ENCODE data around the gene PCDHB8. TPM values are rescaled to one million over a fixed set of nuclear protein-coding genes. Genes with fewer than 3 reads are reported as not detected.
"Not testable (repeated sequence)": the region's sequence is repeated elsewhere in the genome, so short reads cannot be mapped to it uniquely, and the experiment has no call there.

PCDHB8 gene
- total RNA-seq, 1 experiment from 2014 or later: not detected

- H3K79me2 ChIP-seq (ENCODE audit: insufficient read depth, low read length); H4K20me1 ChIP-seq (ENCODE audit: insufficient read depth); CTCF ChIA-PET; POLR2A ChIA-PET; H3K36me3 ChIP-seq (ENCODE audit: control insufficient read depth in 1 of 2, insufficient read depth in 2 of 2, low read length in 2 of 2); H3K27ac ChIP-seq (ENCODE audit: low read depth, low read length); H3K4me2 ChIP-seq (ENCODE audit: low read length); H3K27me3 ChIP-seq (ENCODE audit: insufficient read depth, low read length); H3K9me2 ChIP-seq (ENCODE audit: insufficient read depth); ATAC-seq; H3K4me1 ChIP-seq (ENCODE audit: control insufficient read depth in 1 of 2, insufficient read depth in 2 of 2, low read length in 2 of 2); H2AFZ ChIP-seq (ENCODE audit: low read depth, low read length, poor library complexity, severe bottlenecking); DNase-seq (ENCODE audit: low read depth, low spot score); BruUV-seq (replicated peaks); H3K4me3 ChIP-seq (replicated peaks in 1 of 2; ENCODE audit: low read depth in 1 of 2, low read length in 2 of 2); H3K9ac ChIP-seq (ENCODE audit: low read length); intact Hi-C loops (cut with micrococcal nuclease); RAD21 ChIA-PET (ENCODE audit: low non-redundant PET in 1 of 2, low total read pairs in 2 of 2, uncharacterized antibody in 2 of 2, unreplicated experiment in 2 of 2): not testable (repeated sequence)
- H3K9me3 ChIP-seq (ENCODE audit: control insufficient read depth in 1 of 2, insufficient read depth in 1 of 2, low read depth in 1 of 2, low read length in 2 of 2): peaks cover 0 to 11% of the 10 kb centered on the region in 2 experiments; a peak in 3 of 4 replicates
These were observed 24.1 kb downstream of the PCDHB8 start for GRCh38 chr5:141201646-141202045.

DNA sequence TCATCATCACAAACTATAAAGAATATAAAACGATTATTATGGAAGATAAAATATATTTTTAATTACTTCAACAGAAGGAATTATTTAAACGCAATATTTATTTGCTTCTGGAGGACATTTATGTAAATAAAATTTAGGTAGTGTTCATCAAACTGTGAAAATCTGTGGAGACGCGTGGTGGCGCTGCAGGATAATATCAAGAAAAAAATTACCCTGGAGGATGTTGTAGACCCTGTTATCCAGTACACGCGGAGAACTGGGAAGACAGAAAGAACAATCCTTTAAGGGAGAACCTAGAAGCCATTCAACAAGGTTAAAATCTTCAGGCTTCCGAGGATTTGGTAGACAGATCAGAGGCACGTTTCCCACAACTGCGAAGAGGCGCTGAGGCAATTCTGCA is 30.9 kb downstream of the PCDHB8 start, which contains the start of gene PCDHB12:
TSS of gene PCDHB12 (plus strand) at position 242 of the 400 bp plus-strand sequence. CDS start 189 bp downstream, outside the sequence.
- no peak within 1 kb of the TSS for H3K27ac ChIP-seq (ENCODE audit: low read depth, low read length)
- intact Hi-C loops (cut with micrococcal nuclease): no loop called here
- BruUV-seq (replicated peaks): no TSS peak
- RAD21 ChIA-PET (ENCODE audit: low non-redundant PET in 1 of 2, low total read pairs in 2 of 2, uncharacterized antibody in 2 of 2, unreplicated experiment in 2 of 2): no interaction called here
- ATAC-seq: no peak
- no peak within 1 kb of the TSS for H2AFZ ChIP-seq (ENCODE audit: low read depth, low read length, poor library complexity, severe bottlenecking)
- no peaks in the 10 kb centered on the region for H4K20me1 ChIP-seq (ENCODE audit: insufficient read depth)
- CTCF ChIA-PET: no interaction called here
- POLR2A ChIA-PET: no interaction called here
- no peak within 1 kb of the TSS for H3K4me3 ChIP-seq (replicated peaks in 1 of 2; ENCODE audit: low read depth in 1 of 2, low read length in 2 of 2)
- H3K9ac ChIP-seq (ENCODE audit: low read length): no peak within 1 kb of the TSS
- no peaks in the 10 kb centered on the region for H3K4me1 ChIP-seq (ENCODE audit: control insufficient read depth in 1 of 2, insufficient read depth in 2 of 2, low read length in 2 of 2)
- no peak within 1 kb of the TSS for H3K4me2 ChIP-seq (ENCODE audit: low read length)
- no peaks in the 10 kb centered on the region for H3K36me3 ChIP-seq (ENCODE audit: control insufficient read depth in 1 of 2, insufficient read depth in 2 of 2, low read length in 2 of 2)
- no peak for DNase-seq (ENCODE audit: low read depth, low spot score)
- H3K27me3 ChIP-seq (ENCODE audit: insufficient read depth, low read length): no peaks in the 10 kb centered on the region
- TF ChIP-seq, protein P1, sequence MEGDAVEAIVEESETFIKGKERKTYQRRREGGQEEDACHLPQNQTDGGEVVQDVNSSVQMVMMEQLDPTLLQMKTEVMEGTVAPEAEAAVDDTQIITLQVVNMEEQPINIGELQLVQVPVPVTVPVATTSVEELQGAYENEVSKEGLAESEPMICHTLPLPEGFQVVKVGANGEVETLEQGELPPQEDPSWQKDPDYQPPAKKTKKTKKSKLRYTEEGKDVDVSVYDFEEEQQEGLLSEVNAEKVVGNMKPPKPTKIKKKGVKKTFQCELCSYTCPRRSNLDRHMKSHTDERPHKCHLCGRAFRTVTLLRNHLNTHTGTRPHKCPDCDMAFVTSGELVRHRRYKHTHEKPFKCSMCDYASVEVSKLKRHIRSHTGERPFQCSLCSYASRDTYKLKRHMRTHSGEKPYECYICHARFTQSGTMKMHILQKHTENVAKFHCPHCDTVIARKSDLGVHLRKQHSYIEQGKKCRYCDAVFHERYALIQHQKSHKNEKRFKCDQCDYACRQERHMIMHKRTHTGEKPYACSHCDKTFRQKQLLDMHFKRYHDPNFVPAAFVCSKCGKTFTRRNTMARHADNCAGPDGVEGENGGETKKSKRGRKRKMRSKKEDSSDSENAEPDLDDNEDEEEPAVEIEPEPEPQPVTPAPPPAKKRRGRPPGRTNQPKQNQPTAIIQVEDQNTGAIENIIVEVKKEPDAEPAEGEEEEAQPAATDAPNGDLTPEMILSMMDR (IDR thresholded peaks at IDR 0.05 in 2 of 3, conservative IDR thresholded peaks at IDR 0.05 in 1 of 3; ENCODE audit: borderline replicate concordance in 1 of 3, insufficient read depth in 1 of 3, low read depth in 2 of 3, low read length in 2 of 3): 0 out of 6 replicates have a peak, but pooled peaks of 1 of the 3 experiments have one; percentile 14
- no peak for TF ChIP-seq YY1 (IDR thresholded peaks at IDR 0.05; ENCODE audit: extremely low read depth, insufficient replicate concordance, low read depth, low read length)
- H3K79me2 ChIP-seq (ENCODE audit: insufficient read depth, low read length): no peaks in the 10 kb centered on the region
- H3K9me2 ChIP-seq (ENCODE audit: insufficient read depth): no peaks in the 10 kb centered on the region
- no peaks in the 10 kb centered on the region; a peak in 1 of 4 replicates for H3K9me3 ChIP-seq (ENCODE audit: control insufficient read depth in 1 of 2, insufficient read depth in 1 of 2, low read depth in 1 of 2, low read length in 2 of 2)

DNA sequence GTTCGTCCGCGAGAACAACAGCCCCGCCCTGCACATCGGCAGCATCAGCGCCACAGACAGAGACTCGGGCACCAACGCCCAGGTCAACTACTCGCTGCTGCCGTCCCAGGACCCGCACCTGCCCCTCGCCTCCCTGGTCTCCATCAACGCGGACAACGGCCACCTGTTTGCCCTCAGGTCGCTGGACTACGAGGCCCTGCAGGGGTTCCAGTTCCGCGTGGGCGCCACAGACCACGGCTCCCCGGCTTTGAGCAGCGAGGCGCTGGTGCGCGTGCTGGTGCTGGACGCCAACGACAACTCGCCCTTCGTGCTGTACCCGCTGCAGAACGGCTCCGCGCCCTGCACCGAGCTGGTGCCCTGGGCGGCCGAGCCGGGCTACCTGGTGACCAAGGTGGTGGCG is 32.7 kb downstream of the PCDHB8 start:
- H3K9ac ChIP-seq (ENCODE audit: low read length); H3K9me2 ChIP-seq (ENCODE audit: insufficient read depth); ATAC-seq; H3K79me2 ChIP-seq (ENCODE audit: insufficient read depth, low read length); H3K36me3 ChIP-seq (ENCODE audit: control insufficient read depth in 1 of 2, insufficient read depth in 2 of 2, low read length in 2 of 2); H3K9me3 ChIP-seq (ENCODE audit: control insufficient read depth in 1 of 2, insufficient read depth in 1 of 2, low read depth in 1 of 2, low read length in 2 of 2); POLR2A ChIA-PET; H3K27me3 ChIP-seq (ENCODE audit: insufficient read depth, low read length); BruUV-seq (replicated peaks); H2AFZ ChIP-seq (ENCODE audit: low read depth, low read length, poor library complexity, severe bottlenecking); H4K20me1 ChIP-seq (ENCODE audit: insufficient read depth); H3K27ac ChIP-seq (ENCODE audit: low read depth, low read length); intact Hi-C loops (cut with micrococcal nuclease); RAD21 ChIA-PET (ENCODE audit: low non-redundant PET in 1 of 2, low total read pairs in 2 of 2, uncharacterized antibody in 2 of 2, unreplicated experiment in 2 of 2); DNase-seq (ENCODE audit: low read depth, low spot score); H3K4me1 ChIP-seq (ENCODE audit: control insufficient read depth in 1 of 2, insufficient read depth in 2 of 2, low read length in 2 of 2); H3K4me3 ChIP-seq (replicated peaks in 1 of 2; ENCODE audit: low read depth in 1 of 2, low read length in 2 of 2); H3K4me2 ChIP-seq (ENCODE audit: low read length); CTCF ChIA-PET: not testable (repeated sequence)

DNA sequence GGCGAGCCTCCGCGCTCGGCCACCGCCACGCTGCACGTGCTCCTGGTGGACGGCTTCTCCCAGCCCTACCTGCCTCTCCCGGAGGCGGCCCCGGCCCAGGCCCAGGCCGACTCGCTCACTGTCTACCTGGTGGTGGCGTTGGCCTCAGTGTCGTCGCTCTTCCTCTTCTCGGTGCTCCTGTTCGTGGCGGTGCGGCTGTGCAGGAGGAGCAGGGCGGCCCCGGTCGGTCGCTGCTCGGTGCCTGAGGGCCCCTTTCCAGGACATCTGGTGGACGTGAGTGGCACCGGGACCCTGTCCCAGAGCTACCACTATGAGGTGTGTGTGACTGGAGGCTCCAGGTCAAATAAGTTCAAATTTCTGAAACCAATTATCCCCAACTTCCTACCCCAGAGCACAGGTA is 33.3 kb downstream of the PCDHB8 start:
- H3K27me3 ChIP-seq (ENCODE audit: insufficient read depth, low read length); BruUV-seq (replicated peaks); CTCF ChIA-PET: not testable (repeated sequence)

More for the DNA sequence above, 33.3 kb downstream of the PCDHB8 start:
- POLR2A ChIA-PET; H3K4me2 ChIP-seq (ENCODE audit: low read length); H2AFZ ChIP-seq (ENCODE audit: low read depth, low read length, poor library complexity, severe bottlenecking); H3K79me2 ChIP-seq (ENCODE audit: insufficient read depth, low read length); H3K4me1 ChIP-seq (ENCODE audit: control insufficient read depth in 1 of 2, insufficient read depth in 2 of 2, low read length in 2 of 2); RAD21 ChIA-PET (ENCODE audit: low non-redundant PET in 1 of 2, low total read pairs in 2 of 2, uncharacterized antibody in 2 of 2, unreplicated experiment in 2 of 2); H3K27ac ChIP-seq (ENCODE audit: low read depth, low read length); DNase-seq (ENCODE audit: low read depth, low spot score); H3K9ac ChIP-seq (ENCODE audit: low read length); ATAC-seq; H4K20me1 ChIP-seq (ENCODE audit: insufficient read depth); H3K9me3 ChIP-seq (ENCODE audit: control insufficient read depth in 1 of 2, insufficient read depth in 1 of 2, low read depth in 1 of 2, low read length in 2 of 2); H3K36me3 ChIP-seq (ENCODE audit: control insufficient read depth in 1 of 2, insufficient read depth in 2 of 2, low read length in 2 of 2); H3K9me2 ChIP-seq (ENCODE audit: insufficient read depth); intact Hi-C loops (cut with micrococcal nuclease); H3K4me3 ChIP-seq (replicated peaks in 1 of 2; ENCODE audit: low read depth in 1 of 2, low read length in 2 of 2): not testable (repeated sequence)

Measured in HCT116 (cell line).